ENCODE data around the gene EPHA3.

GRCh38 chr3:89104499-89104898 is 2.9 kb upstream of the EPHA3 start:
- TF ChIP-seq POLR2A (IDR thresholded peaks at IDR 0.05) = no peak
- no peak for TF ChIP-seq CTCF (IDR thresholded peaks at IDR 0.05)
